Activated CD4-positive, alpha-beta T cell treated with anti-CD3 and anti-CD28 coated beads, Interleukin-2, amount 50 U/mL, for 1 hour (primary cell): ENCODE measurements around the gene ETV7.

ENCODE experiments used
- DNase-seq: peaks from one replicate; pipeline ENCODE4 v3.0.0-alpha.2; 2020

ETV7 gene

DNA sequence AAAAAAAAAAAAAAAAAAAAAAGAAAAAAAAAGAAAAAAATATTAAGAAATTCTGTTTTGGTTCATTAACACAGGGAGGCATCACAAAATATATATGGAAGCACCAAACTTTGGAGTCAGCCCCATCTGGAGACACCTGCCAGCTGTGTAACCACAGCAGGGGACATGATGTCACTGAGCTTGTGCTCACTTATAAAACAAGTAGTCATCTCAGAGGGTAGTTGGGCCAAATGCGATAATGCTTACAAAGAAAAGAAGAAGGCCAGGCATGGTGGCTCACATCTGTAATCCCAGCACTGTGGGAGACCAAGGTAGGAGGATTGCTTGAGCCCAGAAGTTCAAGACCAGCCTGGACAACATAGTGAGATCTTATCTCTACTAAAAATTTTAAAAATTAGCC lies 49.7 kb downstream of the ETV7 start:
- no peak for DNase-seq

GRCh38 chr6:36336779-36337241 lies 50.7 kb downstream of the ETV7 start, which contains the start of gene BNIP5:
Gene BNIP5 (minus strand): TSS chr6:36336888. CDS start chr6:36330690, 6,198 bp downstream.
- no peak for DNase-seq

- no peak for DNase-seq
Measured at GRCh38 chr6:36336208-36336710, 51.2 kb downstream of the ETV7 start.

DNA sequence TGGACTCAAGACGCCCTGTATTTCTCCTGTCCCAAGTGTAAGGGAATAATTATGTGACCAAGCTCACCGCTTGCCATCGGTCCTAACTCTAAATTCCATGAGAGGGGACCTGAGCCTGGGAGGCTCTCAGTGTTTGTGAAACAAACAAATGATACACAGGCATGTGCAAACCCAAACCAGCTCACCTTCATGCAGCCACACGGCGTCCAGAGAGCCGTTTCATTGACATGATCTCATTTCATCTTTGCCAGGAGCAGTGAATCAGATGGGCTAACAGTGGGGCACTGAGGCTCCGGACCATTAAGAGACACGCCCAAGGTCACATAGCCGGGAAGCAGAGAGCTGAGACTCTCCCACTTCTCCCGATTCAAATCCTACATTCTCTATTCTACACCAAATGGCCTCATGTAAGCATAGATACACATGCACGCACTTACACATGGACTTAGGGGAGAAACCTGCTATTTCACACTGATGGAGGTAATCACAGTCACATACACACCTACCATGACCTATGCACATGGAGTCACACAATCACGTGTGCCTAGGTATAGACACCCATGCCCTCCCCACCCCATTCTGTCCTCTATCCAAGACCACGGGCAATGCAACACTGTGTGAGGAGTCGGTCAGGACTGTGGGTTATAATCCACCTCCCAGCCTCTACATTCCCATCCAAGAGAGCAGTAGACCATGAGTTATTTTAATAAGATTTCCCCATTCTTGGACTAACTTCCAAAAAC lies 51.8 kb downstream of the ETV7 start:
- DNase-seq = no peak

GRCh38 chr6:36334832-36335459 lies 52.5 kb downstream of the ETV7 start:
- no peak for DNase-seq

GRCh38 chr6:36333931-36334725 lies 53.3 kb downstream of the ETV7 start:
- DNase-seq = no peak

DNA sequence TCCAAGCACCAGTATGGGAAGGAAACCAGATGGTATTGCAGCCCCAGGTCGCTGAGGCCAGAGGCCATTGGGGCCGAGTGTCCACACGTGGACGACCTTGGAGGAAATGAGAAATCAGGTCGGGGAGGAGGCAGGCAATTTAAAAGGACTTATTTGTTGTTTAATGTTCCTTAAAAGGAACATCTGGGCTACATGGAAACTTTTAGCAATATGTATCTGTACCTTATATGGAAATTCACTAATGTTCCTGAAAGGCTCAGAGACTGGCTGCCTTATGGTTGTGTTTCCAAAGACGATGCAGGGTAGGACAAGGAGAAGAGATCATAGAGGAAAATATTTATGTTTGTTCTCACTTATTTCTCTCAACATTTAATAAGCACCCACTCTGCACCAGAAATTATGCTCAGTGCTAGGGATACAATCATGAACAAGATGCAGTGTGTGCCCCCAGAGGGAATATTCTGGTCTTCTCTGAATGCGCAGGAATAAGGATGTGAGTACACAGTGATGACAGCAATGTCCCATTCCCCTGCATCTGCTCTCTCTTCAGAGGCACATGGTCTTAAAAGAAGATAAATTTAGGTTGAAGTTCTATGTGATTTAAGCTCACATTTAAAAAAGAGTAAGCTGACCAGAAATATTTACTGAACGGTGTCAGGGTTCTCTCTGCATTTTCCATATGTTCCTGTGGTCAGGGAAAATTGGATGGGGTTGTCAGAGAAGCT lies 54.1 kb downstream of the ETV7 start:
- no peak for DNase-seq

GRCh38 chr6:36331381-36331780 lies 56.1 kb downstream of the ETV7 start:
- no peak for DNase-seq

- no peak for DNase-seq
Measured at GRCh38 chr6:36330366-36330765, 57.1 kb downstream of the ETV7 start.

DNA sequence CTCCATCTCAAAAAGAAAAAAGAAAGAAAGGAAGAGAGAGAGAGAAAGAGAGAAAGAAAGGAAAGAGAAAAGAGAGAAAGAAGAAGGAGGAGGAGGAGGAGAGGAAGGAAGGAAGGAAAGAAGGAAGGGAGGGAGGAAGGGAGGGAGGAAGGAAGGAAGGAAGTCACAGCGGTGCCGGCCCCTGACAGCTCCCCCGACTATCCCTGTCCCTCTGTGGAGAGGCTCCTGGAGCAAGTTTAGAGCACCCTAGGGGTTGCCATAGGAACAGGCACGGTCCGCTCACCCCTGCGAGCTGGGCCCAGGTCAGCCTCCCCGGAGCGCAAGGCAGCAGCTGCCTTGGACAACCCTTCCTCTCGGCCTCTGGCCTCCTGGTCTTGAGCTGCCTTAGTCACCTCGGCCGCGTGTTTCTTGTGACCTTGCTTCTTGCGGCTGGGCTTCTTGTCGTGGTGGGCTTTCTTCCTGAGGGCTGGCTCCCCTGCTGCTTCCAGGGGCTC lies 57.6 kb downstream of the ETV7 start:
- DNase-seq = no peak

GRCh38 chr6:36328600-36328999 lies 58.9 kb downstream of the ETV7 start:
- no peak for DNase-seq

DNA sequence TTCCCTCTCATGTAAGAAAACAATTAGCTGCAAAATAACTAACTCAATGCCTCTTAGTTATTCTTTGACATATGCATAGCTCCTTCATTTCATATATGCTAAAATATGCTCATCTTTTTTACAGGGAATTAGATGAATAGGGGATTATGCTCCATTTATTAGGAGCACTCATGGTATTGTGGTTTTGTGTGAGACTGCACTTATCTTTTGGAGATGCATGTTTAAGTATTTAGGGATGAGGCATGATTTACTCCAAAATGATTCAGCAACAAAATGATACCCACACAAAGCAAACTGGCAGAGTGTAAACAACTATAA lies 59.6 kb downstream of the ETV7 start:
- no peak for DNase-seq

GRCh38 chr6:36327226-36327918 lies 60.1 kb downstream of the ETV7 start:
- DNase-seq = no peak

DNA sequence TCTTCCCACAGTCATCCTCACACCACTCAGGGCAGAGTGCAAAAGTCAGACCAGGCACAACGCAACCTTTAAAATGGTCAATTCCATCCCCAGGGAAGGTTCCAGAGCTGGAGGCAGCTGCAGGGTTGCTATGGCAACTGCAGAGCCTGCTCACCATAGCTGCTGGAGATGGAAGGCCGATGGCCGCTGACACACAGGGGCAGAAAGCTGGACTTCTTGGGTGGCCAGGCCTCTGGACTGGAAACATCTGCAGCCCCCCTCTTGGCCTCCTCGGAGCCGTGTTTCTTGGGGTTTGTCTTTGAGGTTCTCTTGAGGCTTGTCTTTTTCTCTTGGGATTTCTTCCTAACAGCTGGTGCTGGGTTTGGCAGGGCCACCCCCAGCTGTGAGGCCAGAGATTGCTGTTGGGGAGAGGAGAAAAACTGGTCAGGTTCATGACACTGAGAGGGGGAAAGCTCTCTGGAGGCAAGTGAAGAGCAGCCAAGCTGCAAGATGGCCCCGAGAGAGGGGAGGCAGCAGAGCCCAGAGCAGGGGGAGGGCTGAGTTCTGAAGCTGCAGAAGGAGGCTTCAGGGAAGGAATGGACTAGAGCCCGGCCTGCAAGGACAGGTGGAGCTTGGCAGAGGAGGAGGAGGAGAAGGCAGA lies 61.0 kb downstream of the ETV7 start:
- DNase-seq = no peak

GRCh38 chr6:36324715-36325114 lies 62.8 kb downstream of the ETV7 start:
- no peak for DNase-seq

- no peak for DNase-seq
Measured at GRCh38 chr6:36324191-36324590, 63.3 kb downstream of the ETV7 start.

GRCh38 chr6:36323062-36323461 lies 64.4 kb downstream of the ETV7 start:
- no peak for DNase-seq

DNA sequence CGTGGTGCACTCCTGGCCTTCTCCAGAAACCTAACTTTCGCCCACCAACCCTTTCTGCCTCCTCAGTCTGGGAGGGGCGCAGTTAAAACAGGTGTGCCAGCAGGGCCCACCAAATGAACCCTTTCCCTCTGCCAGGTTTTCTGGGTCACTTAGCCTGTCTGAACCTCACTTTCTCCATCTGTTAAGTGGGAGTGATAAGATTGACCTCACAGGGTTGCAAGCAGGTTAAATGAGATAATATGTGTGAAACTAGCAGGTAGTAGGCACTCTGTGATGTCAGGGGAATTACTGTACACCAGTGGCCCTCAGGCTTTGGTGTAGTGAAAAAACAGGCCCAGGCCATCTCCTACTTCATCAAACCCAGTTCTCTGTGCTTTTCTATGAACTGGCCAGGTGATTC lies 64.9 kb downstream of the ETV7 start:
- no peak for DNase-seq

DNA sequence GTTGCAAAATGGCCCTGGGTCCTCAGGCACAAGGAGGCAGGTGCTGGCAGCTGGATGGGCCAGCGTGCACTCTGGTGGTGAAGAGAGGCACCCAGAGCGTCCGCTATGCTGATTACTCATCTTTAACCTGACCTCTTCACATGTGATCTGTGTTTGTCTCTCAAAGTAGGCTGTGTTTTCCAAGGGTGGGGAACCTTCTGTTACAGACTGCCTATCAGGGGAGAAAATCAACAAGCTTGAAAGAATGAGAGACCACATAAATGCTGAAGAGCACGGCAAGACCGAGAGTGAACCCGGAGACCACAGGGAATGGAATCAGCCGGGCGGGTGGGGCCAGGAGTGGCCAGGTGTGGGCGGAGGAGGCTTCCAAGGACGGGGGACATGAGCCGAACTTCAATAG lies 67.0 kb downstream of the ETV7 start:
- DNase-seq = no peak

- DNase-seq = no peak
Measured at GRCh38 chr6:36319821-36320220, 67.6 kb downstream of the ETV7 start.

GRCh38 chr6:36319436-36319762 lies 68.1 kb downstream of the ETV7 start:
- no peak for DNase-seq
